ENCODE measurements around the gene PLA2G6.

PLA2G6 gene

GRCh38 chr22:38109371-38110001 lies 72.1 kb downstream of the PLA2G6 start:
- no peak for DNase-seq

- no peak for DNase-seq
Observed at GRCh38 chr22:38108561-38109319, 72.9 kb downstream of the PLA2G6 start.

- DNase-seq = no peak
Observed at GRCh38 chr22:38107692-38108515, 73.7 kb downstream of the PLA2G6 start.

- DNase-seq = no peak
Observed at GRCh38 chr22:38106814-38107578, 74.6 kb downstream of the PLA2G6 start.

GRCh38 chr22:38104084-38104483 lies 77.5 kb downstream of the PLA2G6 start:
- peak; percentile 56 for DNase-seq

- no peak for DNase-seq
Observed at GRCh38 chr22:38103641-38104040, 78.0 kb downstream of the PLA2G6 start.

- DNase-seq = no peak
Observed at GRCh38 chr22:38098410-38099249, 83.0 kb downstream of the PLA2G6 start.

- peak; percentile 68 for DNase-seq
Observed at GRCh38 chr22:38097557-38098409, 83.8 kb downstream of the PLA2G6 start.

GRCh38 chr22:38097058-38097457 lies 84.6 kb downstream of the PLA2G6 start:
- DNase-seq = no peak

GRCh38 chr22:38089474-38089851 lies 92.2 kb downstream of the PLA2G6 start:
- DNase-seq = no peak

GRCh38 chr22:38088629-38089473 lies 92.8 kb downstream of the PLA2G6 start:
- DNase-seq = no peak

- no peak for DNase-seq
Observed at GRCh38 chr22:38087855-38088254, 93.8 kb downstream of the PLA2G6 start.

GRCh38 chr22:38086942-38087341 lies 94.7 kb downstream of the PLA2G6 start:
- no peak for DNase-seq

GRCh38 chr22:38086001-38086845 lies 95.4 kb downstream of the PLA2G6 start:
- DNase-seq = no peak

GRCh38 chr22:38085501-38085900 lies 96.1 kb downstream of the PLA2G6 start:
- DNase-seq = no peak

- no peak for DNase-seq
Observed at GRCh38 chr22:38085056-38085455, 96.6 kb downstream of the PLA2G6 start.

- no peak for DNase-seq
Observed at GRCh38 chr22:38083931-38084631, 97.5 kb downstream of the PLA2G6 start, which contains the start of gene SLC16A8. SLC16A8 (minus strand) TSS chr22:38084184; CDS start chr22:38082873, 1,311 bp downstream.
